ENCODE results near the gene NDUFC2. TPM values are rescaled to one million over a fixed set of nuclear protein-coding genes. Genes with fewer than 3 reads are reported as not detected.

Gene NDUFC2
- total and polyA plus RNA-seq, 2 donors (not counting 3 experiments of a cell fraction or from before 2014, with no cell fraction given): 226 to 318 TPM

- Histone ChIP-seq H3K4me1 (ENCODE audit: control insufficient read depth, extremely low read depth, insufficient read depth, low read length) (no peaks in the 10 kb centered on the region), H3K9me1 (replicated peaks; ENCODE audit: control insufficient read depth, extremely low read depth, insufficient read depth, low read length) (no peaks in the 10 kb centered on the region), H3K79me2 (ENCODE audit: control insufficient read depth, insufficient read depth, low read length) (peaks cover 2% of the 10 kb centered on the region), H3K27me3 (ENCODE audit: control insufficient read depth in 2 of 2, insufficient read depth in 2 of 2, low read length in 2 of 2) (no peaks in the 10 kb centered on the region), H3K9me3 (replicated peaks; ENCODE audit: control insufficient read depth, insufficient read depth, low read length) (no peaks in the 10 kb centered on the region), H3K27ac (ENCODE audit: insufficient read depth, low read depth, low read length) (no peak overlapping the region), H4K20me1 (replicated peaks; ENCODE audit: control insufficient read depth, extremely low read depth, insufficient read depth, low read length) (no peaks in the 10 kb centered on the region), H3K4me2 (ENCODE audit: insufficient read depth, low read length) (no peak overlapping the region), H2AFZ (ENCODE audit: low read depth, low read length) (no peak overlapping the region), H3K9ac (replicated peaks; ENCODE audit: extremely low read depth, insufficient read depth, low read length) (no peak overlapping the region), H3K36me3 (ENCODE audit: control insufficient read depth in 2 of 2, extremely low read depth in 1 of 2, insufficient read depth in 2 of 2, low read length in 2 of 2) (peaks cover 4 to 8% of the 10 kb centered on the region in 2 experiments), H3K4me3 (replicated peaks in 1 of 3; ENCODE audit: insufficient read depth in 1 of 3, low read depth in 1 of 3, low read length in 3 of 3) (no peak overlapping the region)
- dilution Hi-C loops (cut with MboI; ENCODE audit: extremely low pct_ligation_motif_present, low sequenced_read_pairs): no loop called here
- DNase-seq (ENCODE audit: low read depth, low spot score): no peak
- TF ChIP-seq FOS (IDR thresholded peaks at IDR 0.05; ENCODE audit: borderline replicate concordance, insufficient read depth, low read length) (no peak), CTCF (IDR thresholded peaks at IDR 0.05; ENCODE audit: extremely low read depth in 1 of 2, insufficient read depth in 1 of 2, low read depth in 1 of 2, low read length in 2 of 2) (no peak), JUN (IDR thresholded peaks at IDR 0.05; ENCODE audit: borderline replicate concordance, insufficient read depth, insufficient read length, low read depth) (no peak), POLR2AphosphoS5 (IDR thresholded peaks at IDR 0.05; ENCODE audit: insufficient read depth, low read depth, low read length) (no peak), MAX (IDR thresholded peaks at IDR 0.05; ENCODE audit: insufficient read depth, insufficient read length) (no peak), EZH2 (IDR thresholded peaks at IDR 0.05; ENCODE audit: borderline replicate concordance, low read depth, low read length, severe bottlenecking) (no peak), MYC (IDR thresholded peaks at IDR 0.05; ENCODE audit: low read depth, low read length) (no peak)
- ChIA-PET POLR2A (no interaction called here), CTCF (interaction anchor here (0.8 to 1.2 kb wide), 4 partner anchors 8 to 499 kb away, joined by 3 read pairs; no protein-coding TSS in a partner anchor)
- FAIRE-seq: no peak
- intact Hi-C loops (cut with micrococcal nuclease): no loop called here
- BruUV-seq (replicated peaks): no TSS peak
Measured at GRCh38 chr11:78065203-78065602, 14.5 kb downstream of the NDUFC2 start.

Measured in endothelial cell of umbilical vein (primary cell).